HL-60 (cell line): Measurements from ENCODE around the gene WBP2.

ENCODE experiments used
- GABPA ChIP-seq: IDR thresholded peaks from 2 replicates; pipeline ENCODE4 v1.6.1; 2012; ENCODE audit warnings: low read depth
- POLR2AphosphoS5 ChIP-seq: IDR thresholded peaks from 2 replicates; pipeline ENCODE4 v1.6.1; 2012; ENCODE audit warnings: low read depth
- TF ChIP-seq, protein P1 (sequence below): IDR thresholded peaks from one replicate; pipeline ENCODE4 v1.5.1; 2011; ENCODE audit warnings: low read length, control low read depth, inconsistent platforms; ENCODE audit not compliant: insufficient read depth
- TF ChIP-seq, protein P2 (sequence below): IDR thresholded peaks from 2 replicates; pipeline ENCODE4 v1.6.1; 2012; ENCODE audit warnings: low read depth; ENCODE audit not compliant: insufficient replicate concordance

GRCh38 chr17:75848523-75849278 lies 6.4 kb downstream of the WBP2 start:
- TF ChIP-seq, protein P1, sequence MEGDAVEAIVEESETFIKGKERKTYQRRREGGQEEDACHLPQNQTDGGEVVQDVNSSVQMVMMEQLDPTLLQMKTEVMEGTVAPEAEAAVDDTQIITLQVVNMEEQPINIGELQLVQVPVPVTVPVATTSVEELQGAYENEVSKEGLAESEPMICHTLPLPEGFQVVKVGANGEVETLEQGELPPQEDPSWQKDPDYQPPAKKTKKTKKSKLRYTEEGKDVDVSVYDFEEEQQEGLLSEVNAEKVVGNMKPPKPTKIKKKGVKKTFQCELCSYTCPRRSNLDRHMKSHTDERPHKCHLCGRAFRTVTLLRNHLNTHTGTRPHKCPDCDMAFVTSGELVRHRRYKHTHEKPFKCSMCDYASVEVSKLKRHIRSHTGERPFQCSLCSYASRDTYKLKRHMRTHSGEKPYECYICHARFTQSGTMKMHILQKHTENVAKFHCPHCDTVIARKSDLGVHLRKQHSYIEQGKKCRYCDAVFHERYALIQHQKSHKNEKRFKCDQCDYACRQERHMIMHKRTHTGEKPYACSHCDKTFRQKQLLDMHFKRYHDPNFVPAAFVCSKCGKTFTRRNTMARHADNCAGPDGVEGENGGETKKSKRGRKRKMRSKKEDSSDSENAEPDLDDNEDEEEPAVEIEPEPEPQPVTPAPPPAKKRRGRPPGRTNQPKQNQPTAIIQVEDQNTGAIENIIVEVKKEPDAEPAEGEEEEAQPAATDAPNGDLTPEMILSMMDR, result peak; percentile 77
- no peak for TF ChIP-seq POLR2AphosphoS5
- no peak for TF ChIP-seq GABPA
- TF ChIP-seq, protein P2, sequence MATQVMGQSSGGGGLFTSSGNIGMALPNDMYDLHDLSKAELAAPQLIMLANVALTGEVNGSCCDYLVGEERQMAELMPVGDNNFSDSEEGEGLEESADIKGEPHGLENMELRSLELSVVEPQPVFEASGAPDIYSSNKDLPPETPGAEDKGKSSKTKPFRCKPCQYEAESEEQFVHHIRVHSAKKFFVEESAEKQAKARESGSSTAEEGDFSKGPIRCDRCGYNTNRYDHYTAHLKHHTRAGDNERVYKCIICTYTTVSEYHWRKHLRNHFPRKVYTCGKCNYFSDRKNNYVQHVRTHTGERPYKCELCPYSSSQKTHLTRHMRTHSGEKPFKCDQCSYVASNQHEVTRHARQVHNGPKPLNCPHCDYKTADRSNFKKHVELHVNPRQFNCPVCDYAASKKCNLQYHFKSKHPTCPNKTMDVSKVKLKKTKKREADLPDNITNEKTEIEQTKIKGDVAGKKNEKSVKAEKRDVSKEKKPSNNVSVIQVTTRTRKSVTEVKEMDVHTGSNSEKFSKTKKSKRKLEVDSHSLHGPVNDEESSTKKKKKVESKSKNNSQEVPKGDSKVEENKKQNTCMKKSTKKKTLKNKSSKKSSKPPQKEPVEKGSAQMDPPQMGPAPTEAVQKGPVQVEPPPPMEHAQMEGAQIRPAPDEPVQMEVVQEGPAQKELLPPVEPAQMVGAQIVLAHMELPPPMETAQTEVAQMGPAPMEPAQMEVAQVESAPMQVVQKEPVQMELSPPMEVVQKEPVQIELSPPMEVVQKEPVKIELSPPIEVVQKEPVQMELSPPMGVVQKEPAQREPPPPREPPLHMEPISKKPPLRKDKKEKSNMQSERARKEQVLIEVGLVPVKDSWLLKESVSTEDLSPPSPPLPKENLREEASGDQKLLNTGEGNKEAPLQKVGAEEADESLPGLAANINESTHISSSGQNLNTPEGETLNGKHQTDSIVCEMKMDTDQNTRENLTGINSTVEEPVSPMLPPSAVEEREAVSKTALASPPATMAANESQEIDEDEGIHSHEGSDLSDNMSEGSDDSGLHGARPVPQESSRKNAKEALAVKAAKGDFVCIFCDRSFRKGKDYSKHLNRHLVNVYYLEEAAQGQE, result no peak
